Activated T-cell treated with anti-CD3 and anti-CD28 coated beads for 48 hours (primary cell): ENCODE data around the gene CLSTN3.

ENCODE experiments used
- DNase-seq: peaks from one replicate; pipeline ENCODE4 v3.0.0-alpha.2; 2020; ENCODE audit warnings: low read depth

Gene CLSTN3

GRCh38 chr12:7188562-7189397 is 58.6 kb downstream of the CLSTN3 start:
- DNase-seq = peak; percentile 65

- peak; percentile 82 for DNase-seq
These were observed 59.5 kb downstream of the CLSTN3 start, which contains the start of gene PEX5 for GRCh38 chr12:7189398-7190267. Gene PEX5, plus strand, starts transcription at chr12:7189686. Its CDS starts 692 bp downstream, at chr12:7190378.

- no peak for DNase-seq
These were observed 60.3 kb downstream of the CLSTN3 start for GRCh38 chr12:7190268-7191055.

- DNase-seq = no peak
These were observed 63.5 kb downstream of the CLSTN3 start for GRCh38 chr12:7193674-7194073.

- DNase-seq = no peak
These were observed 67.7 kb downstream of the CLSTN3 start for GRCh38 chr12:7197841-7198240.

GRCh38 chr12:7203109-7203508 is 72.9 kb downstream of the CLSTN3 start:
- DNase-seq = no peak

- no peak for DNase-seq
These were observed 74.9 kb downstream of the CLSTN3 start for GRCh38 chr12:7205091-7205490.

- DNase-seq = no peak
These were observed 76.5 kb downstream of the CLSTN3 start for GRCh38 chr12:7206691-7207090.

GRCh38 chr12:7207866-7208625 is 77.9 kb downstream of the CLSTN3 start:
- DNase-seq = no peak
